Neural cell (in vitro differentiated cells): Measurements from ENCODE around the gene P3H2.

ENCODE experiments used
- EP300 ChIP-seq: fragments of 450-650 bp; conservative IDR thresholded peaks from 2 replicates; pipeline ENCODE4 v1.6.1; 2014; ENCODE audit warnings: antibody characterized with exemption, mild to moderate bottlenecking, moderate library complexity; ENCODE audit not compliant: poor library complexity, severe bottlenecking
- EZH2 ChIP-seq: fragments of 200-600, 300-800 bp; shearing (Covaris generic), sonication (generic); IDR thresholded peaks from 2 replicates; pipeline ENCODE4 v1.6.1; 2014; ENCODE audit warnings: antibody characterized with exemption, low read length, borderline replicate concordance, mild to moderate bottlenecking; ENCODE audit not compliant: insufficient read depth, poor library complexity, severe bottlenecking
- MXI1 ChIP-seq: fragments of 450-650 bp; conservative IDR thresholded peaks from 2 replicates; pipeline ENCODE4 v1.6.1; 2014; ENCODE audit warnings: antibody characterized with exemption, mild to moderate bottlenecking; ENCODE audit not compliant: poor library complexity, severe bottlenecking
- POLR2AphosphoS5 ChIP-seq: IDR thresholded peaks from 2 replicates; pipeline ENCODE4 v1.6.1; 2012
- RAD21 ChIP-seq: fragments of 450-650 bp; conservative IDR thresholded peaks from 2 replicates; pipeline ENCODE4 v1.6.1; 2014; ENCODE audit warnings: antibody characterized with exemption, mild to moderate bottlenecking, moderate library complexity
- SMC3 ChIP-seq: fragments of 450-650 bp; conservative IDR thresholded peaks from 2 replicates; pipeline ENCODE4 v1.6.1; 2014; ENCODE audit warnings: antibody characterized with exemption, mild to moderate bottlenecking, moderate library complexity; ENCODE audit not compliant: poor library complexity
- TAF1 ChIP-seq: IDR thresholded peaks from 2 replicates; pipeline ENCODE4 v1.6.1; 2012; ENCODE audit warnings: low read depth
- TF ChIP-seq, protein P1 (sequence below): fragments of 450-650 bp; IDR thresholded peaks from 2 replicates; pipeline ENCODE4 v1.5.1; 2014; ENCODE audit warnings: antibody characterized with exemption, mild to moderate bottlenecking, moderate library complexity; ENCODE audit not compliant: poor library complexity, severe bottlenecking

- TF ChIP-seq, protein P1, sequence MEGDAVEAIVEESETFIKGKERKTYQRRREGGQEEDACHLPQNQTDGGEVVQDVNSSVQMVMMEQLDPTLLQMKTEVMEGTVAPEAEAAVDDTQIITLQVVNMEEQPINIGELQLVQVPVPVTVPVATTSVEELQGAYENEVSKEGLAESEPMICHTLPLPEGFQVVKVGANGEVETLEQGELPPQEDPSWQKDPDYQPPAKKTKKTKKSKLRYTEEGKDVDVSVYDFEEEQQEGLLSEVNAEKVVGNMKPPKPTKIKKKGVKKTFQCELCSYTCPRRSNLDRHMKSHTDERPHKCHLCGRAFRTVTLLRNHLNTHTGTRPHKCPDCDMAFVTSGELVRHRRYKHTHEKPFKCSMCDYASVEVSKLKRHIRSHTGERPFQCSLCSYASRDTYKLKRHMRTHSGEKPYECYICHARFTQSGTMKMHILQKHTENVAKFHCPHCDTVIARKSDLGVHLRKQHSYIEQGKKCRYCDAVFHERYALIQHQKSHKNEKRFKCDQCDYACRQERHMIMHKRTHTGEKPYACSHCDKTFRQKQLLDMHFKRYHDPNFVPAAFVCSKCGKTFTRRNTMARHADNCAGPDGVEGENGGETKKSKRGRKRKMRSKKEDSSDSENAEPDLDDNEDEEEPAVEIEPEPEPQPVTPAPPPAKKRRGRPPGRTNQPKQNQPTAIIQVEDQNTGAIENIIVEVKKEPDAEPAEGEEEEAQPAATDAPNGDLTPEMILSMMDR = no peak
- no peak for TF ChIP-seq EZH2
- no peak for TF ChIP-seq POLR2AphosphoS5
- no peak for TF ChIP-seq EP300
- no peak for TF ChIP-seq SMC3
- no peak for TF ChIP-seq RAD21
- TF ChIP-seq TAF1 = no peak
- TF ChIP-seq MXI1 = no peak
Observed at GRCh38 chr3:190142041-190142440, 21.3 kb upstream of the P3H2 start.
